ENCODE measurements around the gene MSGN1.

MSGN1 gene

GRCh38 chr2:17846676-17847075 lies 30.4 kb downstream of the MSGN1 start:
- TF ChIP-seq POLR2A (IDR thresholded peaks at IDR 0.05; ENCODE audit: low read length) (no peak), GATA1 (IDR thresholded peaks at IDR 0.05; ENCODE audit: low read depth, low read length) (no peak)
- no peak for DNase-seq

GRCh38 chr2:17847236-17847635 lies 31.0 kb downstream of the MSGN1 start:
- no peak for DNase-seq
- TF ChIP-seq GATA1 (IDR thresholded peaks at IDR 0.05; ENCODE audit: low read depth, low read length) (no peak), POLR2A (IDR thresholded peaks at IDR 0.05; ENCODE audit: low read length) (no peak)

- no peak for DNase-seq
- no peak for TF ChIP-seq POLR2A (IDR thresholded peaks at IDR 0.05; ENCODE audit: low read length)
- no peak for TF ChIP-seq GATA1 (IDR thresholded peaks at IDR 0.05; ENCODE audit: low read depth, low read length)
Measured at GRCh38 chr2:17849275-17849674, 33.0 kb downstream of the MSGN1 start.

- no peak for DNase-seq
- no peak for TF ChIP-seq GATA1 (IDR thresholded peaks at IDR 0.05; ENCODE audit: low read depth, low read length)
Measured at GRCh38 chr2:17850151-17850550, 33.9 kb downstream of the MSGN1 start.

DNA sequence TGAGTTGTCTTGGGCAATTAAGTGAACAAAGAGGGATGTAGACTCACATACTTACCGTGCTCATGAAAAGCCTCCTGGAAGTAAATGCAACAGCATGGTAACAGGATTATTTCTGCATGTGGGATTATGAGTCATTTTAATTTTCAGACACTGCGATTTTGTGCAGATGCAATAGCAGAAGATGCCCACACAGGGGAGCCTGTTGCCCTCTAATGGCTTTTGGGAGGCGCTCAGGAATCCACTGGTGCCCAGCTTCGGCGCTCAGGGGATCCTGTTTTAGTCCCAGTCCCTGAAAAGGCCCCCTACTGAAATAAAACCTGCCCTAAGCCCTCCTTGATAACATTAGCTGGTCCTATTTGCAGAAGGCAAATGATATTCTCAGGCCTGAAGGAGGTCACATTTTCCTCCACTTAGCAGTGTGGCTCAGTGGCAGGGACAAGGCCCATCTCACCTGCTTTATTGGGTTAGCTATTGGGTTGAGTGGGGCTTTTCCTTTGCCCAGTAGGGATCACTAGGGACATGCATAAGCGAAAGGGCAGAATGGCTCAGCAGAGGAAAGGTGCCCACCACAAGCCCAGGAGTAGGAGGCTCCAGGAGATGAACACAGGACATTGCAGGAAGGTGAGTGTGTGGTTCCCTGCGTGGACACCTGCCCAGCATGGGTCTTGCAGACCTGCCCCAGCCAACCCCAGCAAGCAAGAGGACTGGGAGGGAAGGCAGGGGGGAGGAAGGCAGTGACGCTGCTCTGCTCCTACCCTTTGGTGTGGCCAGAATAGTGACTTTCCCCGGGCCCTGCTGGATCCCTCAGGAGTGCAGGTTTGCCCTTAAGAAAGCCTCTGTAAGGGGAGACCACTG lies 35.7 kb downstream of the MSGN1 start:
- DNase-seq: peak; percentile 25 to 47
- TF ChIP-seq POLR2A (IDR thresholded peaks at IDR 0.05; ENCODE audit: low read length): no peak

DNA sequence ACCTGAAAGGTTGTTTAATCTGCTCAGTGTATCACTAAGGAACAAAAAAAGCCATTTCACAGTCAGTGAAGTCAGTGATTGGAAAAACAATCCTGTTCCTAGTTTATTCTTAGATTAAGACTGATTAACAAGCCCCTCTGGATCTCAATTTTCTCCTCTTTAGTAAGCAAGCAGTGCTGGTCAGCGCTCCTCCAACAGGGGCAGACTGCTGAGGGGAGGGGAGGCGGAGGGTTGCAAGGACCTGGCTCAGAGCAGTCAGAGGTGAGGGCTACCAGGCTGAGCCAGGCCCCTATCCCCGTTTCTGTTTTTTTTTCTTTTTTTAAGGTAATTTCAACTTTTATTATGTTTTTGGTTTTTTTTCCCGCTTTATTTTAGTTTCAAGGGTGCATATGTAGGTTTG lies 37.5 kb downstream of the MSGN1 start:
- TF ChIP-seq POLR2A (IDR thresholded peaks at IDR 0.05; ENCODE audit: low read length): no peak
- no peak for DNase-seq

GRCh38 chr2:17857021-17857420 lies 40.8 kb downstream of the MSGN1 start:
- no peak for TF ChIP-seq GATA1 (IDR thresholded peaks at IDR 0.05; ENCODE audit: low read depth, low read length)
- no peak for TF ChIP-seq POLR2A (IDR thresholded peaks at IDR 0.05; ENCODE audit: low read length)
- DNase-seq: no peak

GRCh38 chr2:17858064-17858463 lies 41.8 kb downstream of the MSGN1 start:
- DNase-seq: no peak
- TF ChIP-seq GATA1 (IDR thresholded peaks at IDR 0.05; ENCODE audit: low read depth, low read length) (no peak), POLR2A (IDR thresholded peaks at IDR 0.05; ENCODE audit: low read length) (no peak)

GRCh38 chr2:17863539-17863938 lies 47.3 kb downstream of the MSGN1 start:
- no peak for DNase-seq
- TF ChIP-seq GATA1 (IDR thresholded peaks at IDR 0.05; ENCODE audit: low read depth, low read length) (no peak), POLR2A (IDR thresholded peaks at IDR 0.05; ENCODE audit: low read length) (no peak)

- TF ChIP-seq POLR2A (IDR thresholded peaks at IDR 0.05; ENCODE audit: low read length): no peak
- TF ChIP-seq GATA1 (IDR thresholded peaks at IDR 0.05; ENCODE audit: low read depth, low read length): no peak
Measured at GRCh38 chr2:17864676-17865075, 48.4 kb downstream of the MSGN1 start.

GRCh38 chr2:17867133-17867532 lies 50.9 kb downstream of the MSGN1 start:
- no peak for DNase-seq
- no peak for TF ChIP-seq POLR2A (IDR thresholded peaks at IDR 0.05; ENCODE audit: low read length)
- no peak for TF ChIP-seq GATA1 (IDR thresholded peaks at IDR 0.05; ENCODE audit: low read depth, low read length)

More at GRCh38 chr2:17864676-17865075, 48.4 kb downstream of the MSGN1 start:
- no peak for DNase-seq

Data from erythroblast (primary cell).